ENCODE results near the gene SAMD4A.

Gene SAMD4A

GRCh38 chr14:54567224-54567638 is 303 bp downstream of the SAMD4A start:
- DNase-seq, result no peak

- DNase-seq, result no peak
Observed at GRCh38 chr14:54567639-54568561, 972 bp downstream of the SAMD4A start.

- DNase-seq, result no peak
Observed at GRCh38 chr14:54568821-54569595, 2.1 kb downstream of the SAMD4A start.

- no peak for DNase-seq
Observed at GRCh38 chr14:54570047-54570446, 3.1 kb downstream of the SAMD4A start.

GRCh38 chr14:54570631-54571415 is 3.9 kb downstream of the SAMD4A start:
- no peak for DNase-seq

GRCh38 chr14:54572316-54572715 is 5.4 kb downstream of the SAMD4A start:
- peak; percentile 41 for DNase-seq

GRCh38 chr14:54574528-54574927 is 7.6 kb downstream of the SAMD4A start:
- DNase-seq, result no peak

- DNase-seq, result no peak
Observed at GRCh38 chr14:54577494-54577893, 10.6 kb downstream of the SAMD4A start.

GRCh38 chr14:54577977-54578376 is 11.0 kb downstream of the SAMD4A start:
- no peak for DNase-seq

- DNase-seq, result no peak
Observed at GRCh38 chr14:54579621-54580020, 12.7 kb downstream of the SAMD4A start.

- no peak for DNase-seq
Observed at GRCh38 chr14:54580933-54581332, 14.0 kb downstream of the SAMD4A start.

GRCh38 chr14:54582334-54582733 is 15.4 kb downstream of the SAMD4A start:
- no peak for DNase-seq

- DNase-seq, result no peak
Observed at GRCh38 chr14:54584097-54584496, 17.2 kb downstream of the SAMD4A start.

- DNase-seq, result no peak
Observed at GRCh38 chr14:54585214-54585613, 18.3 kb downstream of the SAMD4A start.

GRCh38 chr14:54589076-54589475 is 22.1 kb downstream of the SAMD4A start:
- no peak for DNase-seq

- no peak for DNase-seq
Observed at GRCh38 chr14:54589843-54590242, 22.9 kb downstream of the SAMD4A start.

GRCh38 chr14:54590481-54590880 is 23.6 kb downstream of the SAMD4A start:
- no peak for DNase-seq

GRCh38 chr14:54591461-54591860 is 24.5 kb downstream of the SAMD4A start:
- no peak for DNase-seq

- no peak for DNase-seq
Observed at GRCh38 chr14:54591866-54592265, 24.9 kb downstream of the SAMD4A start.

- no peak for DNase-seq
Observed at GRCh38 chr14:54593860-54594259, 26.9 kb downstream of the SAMD4A start.

GRCh38 chr14:54594537-54594936 is 27.6 kb downstream of the SAMD4A start:
- DNase-seq, result no peak

- DNase-seq, result no peak
Observed at GRCh38 chr14:54597795-54598443, 31.0 kb downstream of the SAMD4A start.

Measured in NCI-H2029 treated with DMSO at 0.1 percent for 48 hours (cell line).